COR-L47 (cell line): ENCODE measurements around the gene DNAJC10.

ENCODE experiments used
- DNase-seq: peaks from one replicate; lab custom pipeline; 2025; lab: John Stamatoyannopoulos, UW

Gene DNAJC10

GRCh38 chr2:182784777-182785176 is 68.7 kb downstream of the DNAJC10 start:
- DNase-seq = peak; percentile 16

- no peak for DNase-seq
Measured at GRCh38 chr2:182792441-182792840, 76.4 kb downstream of the DNAJC10 start.

- no peak for DNase-seq
Measured at GRCh38 chr2:182798736-182799135, 82.7 kb downstream of the DNAJC10 start.

- DNase-seq = no peak
Measured at GRCh38 chr2:182804128-182804527, 88.1 kb downstream of the DNAJC10 start.

GRCh38 chr2:182807319-182807718 is 91.3 kb downstream of the DNAJC10 start:
- DNase-seq = no peak

- no peak for DNase-seq
Measured at GRCh38 chr2:182810087-182810486, 94.0 kb downstream of the DNAJC10 start.

GRCh38 chr2:182814380-182814779 is 98.3 kb downstream of the DNAJC10 start:
- no peak for DNase-seq

- no peak for DNase-seq
Measured at GRCh38 chr2:182814804-182815203, 98.7 kb downstream of the DNAJC10 start.

GRCh38 chr2:182816866-182817265 is 100.8 kb downstream of the DNAJC10 start:
- DNase-seq = no peak

- DNase-seq = no peak
Measured at GRCh38 chr2:182817558-182817957, 101.5 kb downstream of the DNAJC10 start.

GRCh38 chr2:182818501-182818900 is 102.4 kb downstream of the DNAJC10 start:
- DNase-seq = no peak

- peak; percentile 60 for DNase-seq
Measured at GRCh38 chr2:182818925-182819324, 102.9 kb downstream of the DNAJC10 start.

GRCh38 chr2:182819412-182819811 is 103.4 kb downstream of the DNAJC10 start:
- DNase-seq = no peak

- no peak for DNase-seq
Measured at GRCh38 chr2:182821182-182821581, 105.1 kb downstream of the DNAJC10 start.

- no peak for DNase-seq
Measured at GRCh38 chr2:182822733-182823132, 106.7 kb downstream of the DNAJC10 start.

GRCh38 chr2:182824056-182824766 is 108.2 kb downstream of the DNAJC10 start:
- DNase-seq = peak; percentile 36

GRCh38 chr2:182824767-182825158 is 108.7 kb downstream of the DNAJC10 start:
- DNase-seq = no peak

GRCh38 chr2:182826064-182826463 is 110.0 kb downstream of the DNAJC10 start:
- no peak for DNase-seq

GRCh38 chr2:182826496-182826895 is 110.4 kb downstream of the DNAJC10 start:
- no peak for DNase-seq

- no peak for DNase-seq
Measured at GRCh38 chr2:182827182-182827879, 111.3 kb downstream of the DNAJC10 start.

GRCh38 chr2:182831101-182831500 is 115.0 kb downstream of the DNAJC10 start:
- no peak for DNase-seq

GRCh38 chr2:182831921-182832320 is 115.9 kb downstream of the DNAJC10 start:
- DNase-seq = no peak

GRCh38 chr2:182833084-182833854 is 117.2 kb downstream of the DNAJC10 start:
- DNase-seq = no peak
